ENCODE results near the gene VSX2. TPM values are rescaled to one million over a fixed set of nuclear protein-coding genes. Genes with fewer than 3 reads are reported as not detected.

VSX2 gene
- total RNA-seq, 2 donors from 2014 or later = not detected

DNA sequence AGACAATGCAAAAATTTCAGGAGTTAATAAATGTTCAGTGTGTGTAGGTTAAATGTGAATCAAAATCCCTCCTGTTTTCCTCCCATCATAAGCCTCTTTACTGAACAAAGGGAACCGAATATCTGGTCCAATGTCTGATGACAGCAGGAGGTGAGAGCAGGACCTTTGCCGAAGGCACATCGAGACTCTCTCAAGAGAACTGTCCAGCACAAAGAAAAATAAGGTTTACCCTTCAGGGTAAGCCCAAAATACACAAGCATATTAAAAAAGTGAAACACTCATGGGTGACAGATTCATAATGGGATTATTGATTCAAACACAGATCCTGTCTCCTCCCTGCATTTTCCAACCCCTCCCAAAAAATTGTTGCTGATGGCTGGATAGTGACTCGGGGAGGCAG, 4.2 kb upstream of the VSX2 start:
- Histone ChIP-seq H3K27me3 (peaks cover 12 to 21% of the 10 kb centered on the region in 2 donors), H3K4me3 (no peak overlapping the region), H3K27ac (no peak overlapping the region), H3K9me3 (peaks cover 0 to 5% of the 10 kb centered on the region in 2 donors), H3K36me3 (no peaks in the 10 kb centered on the region), H3K4me1 (peaks cover 0 to 10% of the 10 kb centered on the region in 2 donors)
- TF ChIP-seq CTCF (IDR thresholded peaks at IDR 0.05) = no peak
- no peak for DNase-seq (ENCODE audit: low spot score)

GRCh38 chr14:74237441-74237840, 1.8 kb upstream of the VSX2 start:
- no peak for DNase-seq (ENCODE audit: low spot score)
- Histone ChIP-seq H3K27me3 (peaks cover 29 to 43% of the 10 kb centered on the region in 2 donors), H3K36me3 (no peaks in the 10 kb centered on the region), H3K4me1 (peaks cover 0 to 33% of the 10 kb centered on the region in 2 donors), H3K9me3 (no peaks in the 10 kb centered on the region), H3K4me3 (no peak overlapping the region), H3K27ac (no peak overlapping the region)
- TF ChIP-seq CTCF (IDR thresholded peaks at IDR 0.05) = no peak

- Histone ChIP-seq H3K9me3 (no peaks in the 10 kb centered on the region), H3K27me3 (peaks cover 37 to 52% of the 10 kb centered on the region in 2 donors), H3K4me3 (peak overlapping the region; percentile 1 to 39), H3K27ac (no peak overlapping the region), H3K36me3 (no peaks in the 10 kb centered on the region), H3K4me1 (peaks cover 0 to 33% of the 10 kb centered on the region in 2 donors)
- no peak for DNase-seq (ENCODE audit: low spot score)
- no peak for TF ChIP-seq CTCF (IDR thresholded peaks at IDR 0.05)
Observed at GRCh38 chr14:74239848-74240793, 872 bp downstream of the VSX2 start.

DNA sequence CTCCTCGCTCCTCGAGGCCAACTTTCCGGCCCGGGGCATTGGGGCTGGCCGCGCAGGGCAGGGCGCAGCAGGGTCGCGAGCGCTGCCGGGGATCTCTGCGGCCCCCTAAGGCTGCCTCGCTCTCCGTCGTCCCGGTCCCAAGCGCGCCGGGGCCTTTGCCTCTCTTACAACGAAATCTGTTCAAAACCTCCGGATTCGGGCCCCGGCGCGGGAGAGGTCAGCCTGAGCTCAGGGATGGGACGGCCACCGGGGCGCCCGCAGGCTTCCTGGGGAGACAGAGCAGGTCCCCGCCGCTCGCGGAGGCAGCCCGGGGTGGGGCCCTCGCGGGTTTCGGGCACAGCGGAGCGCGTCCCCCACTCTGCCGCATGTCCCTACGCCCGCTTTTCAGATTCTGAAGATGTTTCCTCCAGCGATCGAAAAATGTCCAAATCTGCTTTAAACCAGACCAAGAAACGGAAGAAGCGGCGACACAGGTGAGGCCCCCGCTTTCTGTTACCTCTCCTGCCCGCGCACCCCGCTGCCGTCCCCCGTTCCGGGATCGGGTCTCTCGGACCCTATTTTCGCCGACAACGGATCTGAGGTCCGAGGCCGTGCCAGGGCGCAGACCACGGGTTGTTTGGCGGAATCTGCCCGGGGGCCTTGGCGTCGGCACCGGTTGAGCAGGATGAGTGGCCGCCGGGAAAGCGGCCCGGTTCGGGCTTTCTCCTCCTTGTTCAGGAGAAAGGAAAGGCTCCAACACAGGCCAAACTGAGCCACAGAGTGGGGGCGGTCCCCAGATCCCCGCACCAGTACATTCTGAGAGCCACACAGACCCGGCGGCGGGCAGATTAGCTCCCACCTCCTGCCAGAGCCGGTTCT, 1.8 kb downstream of the VSX2 start:
- peaks cover 0 to 33% of the 10 kb centered on the region in 2 donors for H3K4me1 ChIP-seq
- H3K4me3 ChIP-seq = peak overlapping the region; percentile 1 to 39
- DNase-seq (ENCODE audit: low spot score) = no peak
- TF ChIP-seq CTCF (IDR thresholded peaks at IDR 0.05) = no peak
- H3K36me3 ChIP-seq = no peaks in the 10 kb centered on the region
- H3K27ac ChIP-seq = no peak overlapping the region
- no peaks in the 10 kb centered on the region for H3K9me3 ChIP-seq
- peaks cover 37 to 52% of the 10 kb centered on the region in 2 donors for H3K27me3 ChIP-seq

DNA sequence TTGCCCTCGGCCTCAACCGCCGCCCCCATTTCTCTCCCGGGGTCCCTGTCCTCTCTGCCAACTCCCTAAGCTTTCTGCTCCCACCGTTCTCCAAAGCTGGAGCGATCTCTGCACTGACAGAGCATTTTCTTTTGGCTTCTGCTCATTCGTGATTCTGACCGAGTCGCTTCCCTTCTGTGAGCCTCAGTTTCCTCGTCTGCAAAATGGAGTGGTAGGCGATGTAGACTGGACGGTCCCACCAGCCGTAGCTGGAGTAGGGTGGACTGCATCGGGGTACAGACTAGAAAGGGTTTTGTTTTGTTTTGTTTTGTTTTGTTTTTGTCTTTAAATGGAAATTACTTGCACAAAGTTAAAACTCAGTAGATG, 2.4 kb downstream of the VSX2 start:
- peaks cover 0 to 33% of the 10 kb centered on the region in 2 donors for H3K4me1 ChIP-seq
- TF ChIP-seq CTCF (IDR thresholded peaks at IDR 0.05) = no peak
- no peak for DNase-seq (ENCODE audit: low spot score)
- H3K36me3 ChIP-seq = no peaks in the 10 kb centered on the region
- H3K9me3 ChIP-seq = no peaks in the 10 kb centered on the region
- peaks cover 37 to 52% of the 10 kb centered on the region in 2 donors for H3K27me3 ChIP-seq
- no peak overlapping the region for H3K27ac ChIP-seq
- H3K4me3 ChIP-seq = no peak overlapping the region

All from right atrium auricular region (tissue), 2 donors.